H1 (cell line): ENCODE data around the gene OLA1. TPM values are rescaled to one million over a fixed set of nuclear protein-coding genes. Genes with fewer than 3 reads are reported as not detected.

ENCODE experiments used
- KDM5A ChIP-seq: fragments of 200-600 bp; IDR thresholded peaks from 2 replicates; pipeline ENCODE4 v1.7.1; 2012; ENCODE audit warnings: mild to moderate bottlenecking, low read length, inconsistent platforms, mixed read lengths
- polyA plus RNA-seq, 7 experiments: library from polyadenylated mRNA; depleted of rRNA in 3 of 7; stranded (reverse) in 5 of 7; unstranded in 2 of 7; fragments of >200 nt in 5 of 7; fragments of 200-250 nt in 2 of 7; gene quantifications; 1 replicate in 5 of 7; 2 replicates in 1 of 7; 4 replicates in 1 of 7; pipeline versions ENCODE4 v1.2.1 to v1.2.3, GENCODE V29; 2011 to 2013; ENCODE audit warnings: missing spikeins in 2 of 7, mixed read lengths in 2 of 7
- total RNA-seq: library from RNA; stranded (reverse); fragmentation: NEBNext Ultra II Directional; extraction: Animal tissue kit (Norgen Biotek cat#: 25700); gene quantifications from 2 replicates; pipeline ENCODE4 v1.2.1, GENCODE V29; 2021

Gene OLA1
- total and polyA plus RNA-seq, 2 of the 8 experiments (the other 6 are each of a cell fraction or from before 2014, with no cell fraction given) = 39.3 to 158 TPM

- TF ChIP-seq KDM5A = no peak
Observed at GRCh38 chr2:174263997-174264396, 15.7 kb upstream of the OLA1 start (continued).
